GM10266 (cell line): ENCODE results near the gene MYO1E.

Experiments used
- DNase-seq: peaks from one replicate; pipeline ENCODE4 v3.0.0; 2012; ENCODE audit errors: extremely low spot score
- CTCF ChIP-seq: IDR thresholded peaks from 2 replicates; pipeline ENCODE4 v1.5.1; 2012; ENCODE audit warnings: mild to moderate bottlenecking, low read depth; ENCODE audit not compliant: control insufficient read depth, insufficient read depth; ENCODE audit errors: missing control alignments

Gene MYO1E

GRCh38 chr15:59229453-59229852, 143.2 kb downstream of the MYO1E start:
- no peak for DNase-seq
- TF ChIP-seq CTCF: no peak

GRCh38 chr15:59229015-59229414, 143.7 kb downstream of the MYO1E start:
- TF ChIP-seq CTCF: no peak
- no peak for DNase-seq

GRCh38 chr15:59227021-59227420, 145.7 kb downstream of the MYO1E start:
- no peak for TF ChIP-seq CTCF
- no peak for DNase-seq

GRCh38 chr15:59224474-59224873, 148.2 kb downstream of the MYO1E start:
- DNase-seq: no peak

GRCh38 chr15:59223736-59224135, 148.9 kb downstream of the MYO1E start:
- no peak for DNase-seq
- no peak for TF ChIP-seq CTCF

More at GRCh38 chr15:59224474-59224873, 148.2 kb downstream of the MYO1E start:
- TF ChIP-seq CTCF: no peak

- no peak for TF ChIP-seq CTCF
- no peak for DNase-seq
These were observed 149.6 kb downstream of the MYO1E start for GRCh38 chr15:59222906-59223550.
